Activated CD4-positive, CD25-positive, alpha-beta regulatory T cell (primary cell): ENCODE measurements around the gene FKBP1B.
"Not testable (repeated sequence)": the region's sequence is repeated elsewhere in the genome, so short reads cannot be mapped to it uniquely, and the experiment has no call there.

Experiments used
- DNase-seq, 4 experiments: peaks; one replicate each; lab custom pipeline; 2025; lab: John Stamatoyannopoulos, UW

FKBP1B gene

DNA sequence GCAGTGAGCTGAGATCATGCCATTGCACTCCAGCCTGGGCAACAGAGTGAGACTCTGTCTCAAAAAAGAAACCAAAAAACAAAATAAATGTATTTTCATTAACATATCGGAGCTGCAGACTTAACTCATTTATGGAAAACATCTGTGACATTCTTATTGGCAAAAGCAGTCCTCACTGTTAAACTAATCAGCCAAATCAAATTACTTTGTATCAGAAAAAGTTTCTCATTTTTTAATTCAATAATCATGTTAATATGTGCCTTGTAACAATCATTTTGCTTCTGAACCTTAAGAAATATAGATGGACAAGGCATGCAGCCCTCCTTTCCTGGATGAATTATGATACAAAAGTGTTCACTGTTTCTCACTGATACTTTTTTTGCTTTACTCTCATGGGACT, 53.1 kb downstream of the FKBP1B start:
- no peak for DNase-seq

DNA sequence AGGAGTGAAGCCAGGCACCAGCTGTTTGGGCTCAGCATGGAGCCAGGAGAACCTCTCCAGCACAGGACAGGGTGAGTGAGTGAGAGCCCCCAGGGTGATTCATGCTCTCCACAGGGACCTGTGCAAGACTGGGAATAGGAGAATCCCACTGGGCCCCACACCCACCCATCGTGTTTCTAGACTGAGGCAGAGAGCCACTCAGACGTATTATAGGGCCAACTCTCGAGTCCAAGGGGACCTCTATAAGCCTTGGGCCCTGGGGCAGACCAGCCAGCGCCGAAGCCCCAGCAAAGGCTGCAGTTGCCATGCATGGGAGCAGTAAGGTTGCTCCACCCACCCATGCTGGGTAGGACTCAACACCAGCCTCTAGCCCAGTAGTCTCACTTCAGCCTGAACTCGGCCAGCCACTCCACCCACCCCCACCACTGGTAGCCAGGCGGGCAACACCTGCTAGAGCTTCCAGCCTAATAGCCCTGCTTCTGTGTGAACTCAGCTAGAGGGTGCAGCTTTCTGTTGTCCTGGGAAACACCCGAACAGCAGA, 54.6 kb downstream of the FKBP1B start:
- no peak for DNase-seq

DNA sequence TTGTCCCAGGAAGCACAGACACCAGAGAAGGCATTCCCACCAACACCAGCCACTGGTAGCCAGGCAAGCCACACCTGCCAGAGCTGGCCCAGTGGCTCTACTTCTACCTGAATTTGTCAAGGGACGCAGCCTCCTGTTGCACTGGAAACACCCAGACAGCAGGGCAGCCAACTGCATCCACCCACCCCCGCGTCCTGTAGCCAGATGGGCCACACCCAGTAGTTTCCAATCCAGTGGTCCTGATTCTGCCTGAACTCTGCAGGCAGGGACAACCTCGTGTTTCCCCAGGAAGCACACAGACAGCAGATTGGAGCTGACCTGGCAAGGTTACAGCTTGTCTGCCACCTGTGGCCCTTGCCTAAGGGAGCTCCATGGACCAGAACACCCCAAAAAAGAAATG, 55.4 kb downstream of the FKBP1B start:
- DNase-seq, result no peak

DNA sequence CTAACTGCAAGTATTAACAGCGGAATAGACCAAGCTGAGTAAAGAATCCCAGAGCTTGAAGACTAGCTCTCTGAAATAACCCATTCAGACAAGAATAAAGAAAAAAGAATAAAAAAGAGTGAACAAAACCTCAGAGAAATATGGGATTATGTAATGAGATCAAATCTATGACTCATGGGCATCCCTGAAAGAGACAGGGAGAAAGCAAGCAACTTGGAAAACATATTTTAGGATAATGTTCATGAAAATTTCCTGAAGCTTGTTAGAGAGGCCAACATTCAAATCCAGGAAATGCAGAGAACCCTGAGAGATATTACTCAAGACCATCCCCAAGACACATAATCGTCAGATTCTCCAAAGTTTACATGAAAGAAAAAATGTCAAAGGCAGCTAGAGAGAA, 56.3 kb downstream of the FKBP1B start:
- no peak for DNase-seq

DNA sequence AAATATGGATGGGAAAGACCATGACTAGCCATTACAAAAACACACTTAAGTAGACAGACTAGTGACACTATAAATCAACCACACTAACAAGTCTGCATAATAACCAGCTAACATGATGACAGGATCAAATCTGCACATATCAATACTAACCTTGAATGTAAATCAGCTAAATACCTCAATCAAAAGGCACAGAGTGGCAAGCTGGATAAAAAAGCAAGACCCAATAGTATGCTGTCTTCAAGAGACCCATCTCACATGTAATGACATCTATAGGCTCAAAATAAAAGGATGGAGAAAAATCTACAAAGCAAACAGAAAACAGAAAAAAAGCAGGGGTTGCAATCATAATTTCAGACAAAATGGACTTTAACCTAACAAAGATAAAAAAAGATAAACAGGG, 57.2 kb downstream of the FKBP1B start:
- no peak for DNase-seq

DNA sequence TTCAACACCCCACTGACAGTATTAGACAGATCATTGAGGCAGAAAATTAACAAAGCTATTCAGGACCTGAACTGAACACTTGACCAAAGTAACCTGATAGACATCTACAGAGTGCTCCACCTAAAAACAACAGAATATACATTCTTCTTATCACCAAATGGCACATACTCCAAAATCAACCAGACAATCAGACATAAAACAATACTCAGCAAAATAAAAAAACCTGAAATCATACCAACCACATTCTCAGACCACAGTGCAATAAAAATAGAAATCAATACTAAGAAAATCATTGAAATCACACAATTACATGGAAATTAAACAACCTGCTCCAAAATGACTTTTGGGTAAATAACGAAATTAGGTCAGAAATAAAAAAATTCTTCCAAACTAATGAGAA, 57.8 kb downstream of the FKBP1B start:
- no peak for DNase-seq

DNA sequence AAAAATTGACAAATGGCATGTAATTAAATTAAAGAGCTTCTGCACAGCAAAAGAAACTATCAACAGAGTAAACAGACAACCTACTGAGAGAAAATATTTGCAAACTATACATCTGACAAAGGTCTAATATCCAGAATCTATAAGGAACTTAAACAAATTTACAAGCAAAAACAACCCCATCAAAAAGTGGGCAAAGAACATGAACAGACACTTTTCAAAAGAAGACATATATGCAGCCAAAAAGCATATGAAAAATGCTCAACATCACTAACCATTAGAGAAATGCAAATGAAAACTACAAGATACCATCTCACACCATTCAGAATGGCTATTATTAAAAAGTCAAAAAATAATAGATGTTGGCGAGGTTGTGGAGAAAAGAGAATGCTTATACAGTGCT, 59.9 kb downstream of the FKBP1B start:
- DNase-seq, result not testable (repeated sequence)

DNA sequence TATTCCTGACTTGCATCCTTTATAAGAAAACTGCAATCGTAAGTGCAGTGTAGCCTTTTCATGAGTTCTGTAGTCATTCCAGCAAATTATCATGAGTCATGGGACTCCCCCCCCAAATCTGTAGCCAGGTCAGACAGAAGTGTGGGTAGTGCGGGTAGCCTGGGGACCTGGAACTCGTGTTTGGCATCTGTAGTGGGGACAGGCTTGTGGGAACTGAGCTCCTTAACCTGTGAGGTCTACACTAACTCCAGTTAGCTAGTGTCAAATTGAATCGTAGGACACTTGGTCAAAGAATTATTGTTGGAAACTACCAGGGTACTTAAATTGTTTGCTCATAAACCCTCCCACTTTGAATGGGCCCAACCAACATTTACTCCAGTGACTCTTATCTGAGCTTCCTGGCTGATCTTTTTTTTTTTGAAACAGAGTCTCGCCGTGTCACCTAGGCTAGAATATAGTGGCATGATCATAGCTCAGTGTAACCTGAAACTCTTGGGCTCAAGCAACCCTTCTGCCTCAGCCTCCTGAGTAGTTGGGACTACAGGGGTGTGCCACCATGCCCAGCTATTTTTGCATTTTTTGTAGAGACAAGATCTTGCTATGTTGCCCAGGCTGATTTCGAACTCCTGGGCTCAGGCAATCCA, 61.2 kb downstream of the FKBP1B start:
- DNase-seq, result no peak

DNA sequence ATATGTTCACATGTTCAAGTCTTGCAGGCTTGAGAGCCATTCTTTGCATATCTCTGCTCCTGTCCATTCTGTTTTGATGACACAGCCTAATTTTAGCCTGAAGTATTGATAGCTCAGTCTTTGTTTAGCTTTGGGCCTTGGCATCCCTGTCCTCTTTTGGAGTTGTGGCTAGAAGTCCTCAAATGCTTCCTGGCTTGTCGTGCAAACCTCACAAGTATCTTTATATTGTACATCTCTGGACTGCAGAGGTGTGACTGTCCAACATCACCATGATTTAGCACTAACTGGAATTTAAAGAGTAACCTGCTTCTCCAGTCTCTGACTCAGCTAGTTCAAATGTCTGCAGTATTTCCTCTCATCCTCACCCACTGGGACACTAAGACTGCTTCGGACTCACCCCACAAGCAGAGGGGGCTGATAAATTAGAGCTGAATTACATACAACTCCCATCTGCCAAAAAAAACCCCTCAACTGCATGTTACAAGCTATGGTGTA, 61.9 kb downstream of the FKBP1B start:
- no peak for DNase-seq
